K562 treated with DMSO at 1 percent for 24 hours (cell line): ENCODE results near the gene ABCB4. TPM values are rescaled to one million over a fixed set of nuclear protein-coding genes. Genes with fewer than 3 reads are reported as not detected.

Experiments used
- total RNA-seq: library from RNA; unstranded; fragments of 300-600 nt; gene quantifications from 2 replicates; pipeline ENCODE4 v1.2.3, GENCODE V29; 2022; ENCODE audit warnings: low read depth; ENCODE audit not compliant: insufficient read depth

ABCB4 gene
- 0.68 and 1.6 TPM in 2 replicates for total RNA-seq

DNA sequence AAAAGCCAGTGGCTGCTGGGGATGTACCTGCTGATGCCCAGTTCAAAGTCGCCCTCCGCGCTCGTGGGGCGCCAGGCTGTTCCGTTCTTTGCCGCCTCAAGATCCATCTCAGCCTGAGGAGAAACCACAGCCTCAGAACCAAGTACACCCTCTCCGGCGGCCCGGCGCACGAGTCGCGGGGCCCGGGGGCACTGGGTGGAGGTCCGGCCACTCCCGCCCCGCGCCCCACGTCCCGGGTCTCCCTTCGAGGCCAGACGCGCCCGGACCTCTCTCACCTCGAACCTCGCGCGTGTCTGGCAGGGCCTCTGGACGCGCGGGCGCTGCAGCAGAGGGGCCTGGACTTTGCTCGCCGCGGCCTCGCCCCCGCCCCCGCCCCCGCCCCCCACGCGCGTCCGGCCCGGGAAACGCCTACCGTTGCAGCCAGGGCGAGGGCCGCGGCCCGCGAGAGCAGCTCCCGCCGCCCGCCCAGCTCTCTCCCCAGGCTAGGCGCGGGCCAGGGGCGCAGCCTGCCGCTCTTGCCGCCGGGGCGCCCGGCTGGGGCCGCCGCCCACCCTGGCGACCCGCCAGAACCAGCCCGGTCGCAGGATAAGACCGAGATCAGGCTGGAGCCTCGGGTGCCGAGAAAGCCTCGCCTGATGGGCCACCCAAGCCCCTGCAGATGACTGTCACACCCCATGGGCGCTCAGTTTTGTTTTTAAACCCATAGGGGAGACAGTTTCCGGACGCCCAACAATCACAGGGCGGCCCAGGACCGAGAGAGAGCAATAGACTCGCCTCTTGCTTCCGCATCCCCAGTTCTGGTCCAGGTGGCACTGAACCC is at the start of gene ABCB4:
Gene ABCB4 (minus strand): TSS at position 322 of the 820 bp plus-strand sequence. CDS start 215 bp downstream, at position 107.

Other genes with a start within 250 kb of the ABCB4 start
- 4.3 and 4.6 TPM in 2 replicates for gene CROT, start 130.0 kb downstream of the ABCB4 start, total RNA-seq
- gene ABCB1, start 125.2 kb upstream of the ABCB4 start, total RNA-seq: 0.38 and 0.65 TPM in 2 replicates
- gene RUNDC3B, start 152.7 kb upstream of the ABCB4 start, total RNA-seq: not detected in 2 replicates